ENCODE data around the gene ITGA1.
"Not testable (repeated sequence)": the region's sequence is repeated elsewhere in the genome, so short reads cannot be mapped to it uniquely, and the experiment has no call there.

The ITGA1 gene

GRCh38 chr5:52838326-52839015 lies 50.8 kb downstream of the ITGA1 start:
- ATAC-seq (ENCODE audit: low read depth) (no peak), DNase-seq (ENCODE audit: low spot score in 2 of 2) (no peak)
- Mint-ChIP-seq H3K4me1 (no peaks in the 10 kb centered on the region), H3K36me3 (no peaks in the 10 kb centered on the region), H3K27me3 (no peaks in the 10 kb centered on the region), H3K27ac (no peak overlapping the region), H3K9me3 (peaks cover 1% of the 10 kb centered on the region), H3K4me3 (no peak overlapping the region)

GRCh38 chr5:52839285-52839684 lies 51.6 kb downstream of the ITGA1 start:
- ATAC-seq (ENCODE audit: low read depth) (no peak), DNase-seq (ENCODE audit: low spot score in 2 of 2) (no peak)
- Mint-ChIP-seq H3K36me3 (no peaks in the 10 kb centered on the region), H3K27me3 (no peaks in the 10 kb centered on the region), H3K4me1 (no peaks in the 10 kb centered on the region), H3K27ac (no peak overlapping the region), H3K9me3 (peaks cover 1% of the 10 kb centered on the region), H3K4me3 (no peak overlapping the region)

DNA sequence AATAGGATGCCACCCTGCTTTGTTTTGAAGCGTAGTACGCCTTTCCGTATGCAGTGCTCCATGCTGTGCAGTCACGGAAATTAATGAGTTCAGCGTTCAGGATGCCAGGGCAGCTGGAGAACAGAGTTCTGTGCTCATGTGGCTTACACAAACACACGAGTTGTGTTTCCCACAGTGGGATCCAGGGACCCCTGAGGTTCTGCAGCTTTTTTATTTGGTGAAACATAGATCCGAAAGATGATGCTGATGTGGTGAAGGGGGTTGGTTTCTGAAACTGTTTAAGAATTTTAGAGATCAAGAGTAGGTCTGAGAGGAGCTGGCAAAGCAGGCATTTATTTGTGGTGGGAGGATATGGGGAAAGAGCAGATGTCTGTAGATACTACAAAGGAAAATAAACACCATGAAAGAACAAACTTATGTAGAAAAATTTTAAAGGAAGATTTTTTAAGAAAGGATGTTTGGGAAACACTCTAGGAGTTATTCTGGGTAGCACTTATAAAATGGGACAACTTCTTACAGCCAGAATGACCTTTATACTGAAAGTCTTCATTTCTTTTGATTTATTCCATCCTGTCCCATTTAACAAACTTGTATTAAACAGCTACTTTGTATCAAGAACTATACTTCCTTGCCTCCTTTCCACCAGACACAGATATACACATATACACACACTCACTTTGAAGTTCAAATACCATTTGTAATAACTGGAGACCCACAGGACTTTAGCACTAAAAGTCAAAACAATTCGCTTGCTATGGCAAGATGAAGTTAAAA lies 52.7 kb downstream of the ITGA1 start:
- no peaks in the 10 kb centered on the region for H3K4me1 Mint-ChIP-seq

GRCh38 chr5:52841114-52841513 lies 53.4 kb downstream of the ITGA1 start:
- Mint-ChIP-seq H3K36me3 (no peaks in the 10 kb centered on the region), H3K27me3 (no peaks in the 10 kb centered on the region), H3K9me3 (no peaks in the 10 kb centered on the region), H3K27ac (no peak overlapping the region), H3K4me3 (no peak overlapping the region), H3K4me1 (no peaks in the 10 kb centered on the region)
- DNase-seq (ENCODE audit: low spot score in 2 of 2): no peak
- ATAC-seq (ENCODE audit: low read depth): no peak

More for the DNA sequence above, 52.7 kb downstream of the ITGA1 start:
- H3K36me3 Mint-ChIP-seq: no peaks in the 10 kb centered on the region
- H3K4me3 Mint-ChIP-seq: no peak overlapping the region
- ATAC-seq (ENCODE audit: low read depth) (no peak), DNase-seq (ENCODE audit: low spot score in 2 of 2) (no peak)
- H3K27ac Mint-ChIP-seq: no peak overlapping the region
- no peaks in the 10 kb centered on the region for H3K27me3 Mint-ChIP-seq
- no peaks in the 10 kb centered on the region for H3K9me3 Mint-ChIP-seq

DNA sequence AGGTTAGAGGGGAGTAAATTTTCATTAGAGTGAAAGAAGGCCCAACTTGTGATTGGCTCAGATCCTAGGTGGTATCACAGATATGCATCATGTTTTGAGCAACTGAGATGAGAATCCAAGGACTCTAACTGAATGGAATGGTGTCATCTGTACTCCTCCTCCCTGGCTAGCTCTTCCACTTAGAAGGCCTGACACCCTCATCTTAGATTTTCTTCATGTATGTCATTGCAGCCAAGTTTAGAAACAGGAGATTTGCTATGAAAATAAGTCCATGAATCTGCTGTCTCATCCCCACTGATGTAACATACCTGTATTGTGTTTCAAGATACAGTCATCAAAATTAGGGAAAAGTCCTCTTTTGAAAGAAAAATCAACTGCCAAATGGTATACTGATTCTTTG lies 54.4 kb downstream of the ITGA1 start:
- DNase-seq (ENCODE audit: low spot score in 2 of 2): no peak
- no peaks in the 10 kb centered on the region for H3K36me3 Mint-ChIP-seq
- H3K4me1 Mint-ChIP-seq: no peaks in the 10 kb centered on the region
- H3K4me3 Mint-ChIP-seq: no peak overlapping the region
- no peak for ATAC-seq (ENCODE audit: low read depth)
- H3K27ac Mint-ChIP-seq: no peak overlapping the region
- no peaks in the 10 kb centered on the region for H3K27me3 Mint-ChIP-seq
- H3K9me3 Mint-ChIP-seq: no peaks in the 10 kb centered on the region

- no peaks in the 10 kb centered on the region for H3K9me3 Mint-ChIP-seq
- no peak overlapping the region for H3K4me3 Mint-ChIP-seq
- H3K4me1 Mint-ChIP-seq: no peaks in the 10 kb centered on the region
- DNase-seq (ENCODE audit: low spot score in 2 of 2): no peak
- no peak overlapping the region for H3K27ac Mint-ChIP-seq
- no peak for ATAC-seq (ENCODE audit: low read depth)
- H3K36me3 Mint-ChIP-seq: no peaks in the 10 kb centered on the region
- no peaks in the 10 kb centered on the region for H3K27me3 Mint-ChIP-seq
Measured at GRCh38 chr5:52844885-52845284, 57.2 kb downstream of the ITGA1 start.

GRCh38 chr5:52846182-52846842 lies 58.6 kb downstream of the ITGA1 start:
- Mint-ChIP-seq H3K36me3 (no peaks in the 10 kb centered on the region), H3K9me3 (no peaks in the 10 kb centered on the region), H3K4me3 (no peak overlapping the region), H3K27me3 (no peaks in the 10 kb centered on the region), H3K27ac (no peak overlapping the region), H3K4me1 (no peaks in the 10 kb centered on the region)
- ATAC-seq (ENCODE audit: low read depth): no peak
- no peak for DNase-seq (ENCODE audit: low spot score in 2 of 2)

- not testable (repeated sequence) for H3K27me3 Mint-ChIP-seq; H3K36me3 Mint-ChIP-seq; H3K4me3 Mint-ChIP-seq; H3K4me1 Mint-ChIP-seq; DNase-seq (ENCODE audit: low spot score in 2 of 2); ATAC-seq (ENCODE audit: low read depth); H3K27ac Mint-ChIP-seq; H3K9me3 Mint-ChIP-seq
Measured at GRCh38 chr5:52848688-52849087, 61.0 kb downstream of the ITGA1 start.

- Mint-ChIP-seq H3K9me3 (no peaks in the 10 kb centered on the region), H3K36me3 (no peaks in the 10 kb centered on the region), H3K27ac (no peak overlapping the region), H3K27me3 (peaks cover 1% of the 10 kb centered on the region), H3K4me3 (no peak overlapping the region), H3K4me1 (no peaks in the 10 kb centered on the region)
- ATAC-seq (ENCODE audit: low read depth): no peak
- DNase-seq (ENCODE audit: low spot score in 2 of 2): no peak
Measured at GRCh38 chr5:52849544-52849943, 61.8 kb downstream of the ITGA1 start.

DNA sequence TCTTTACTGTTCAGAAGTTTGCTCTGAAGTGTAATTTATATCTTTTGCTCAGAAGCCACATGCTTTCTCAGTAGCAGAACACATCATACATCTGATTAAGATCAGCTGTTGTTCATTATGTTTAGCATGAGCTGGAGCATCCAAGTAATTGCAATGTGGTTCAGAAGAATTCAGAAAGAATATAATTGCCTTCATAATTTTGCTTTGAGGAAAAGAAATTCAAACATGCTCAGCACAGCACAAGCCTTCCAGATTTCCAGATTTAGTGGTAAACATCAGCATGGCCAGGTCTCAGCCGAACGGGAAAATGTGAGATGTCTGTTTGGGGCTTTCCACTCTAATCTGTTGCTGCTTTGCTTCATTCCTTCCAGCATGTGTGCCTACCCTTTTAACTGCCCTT lies 65.9 kb downstream of the ITGA1 start:
- Mint-ChIP-seq H3K27me3 (peaks cover 1% of the 10 kb centered on the region), H3K4me1 (no peaks in the 10 kb centered on the region), H3K36me3 (no peaks in the 10 kb centered on the region), H3K9me3 (no peaks in the 10 kb centered on the region), H3K27ac (no peak overlapping the region), H3K4me3 (no peak overlapping the region)
- ATAC-seq (ENCODE audit: low read depth): no peak
- no peak for DNase-seq (ENCODE audit: low spot score in 2 of 2)

DNA sequence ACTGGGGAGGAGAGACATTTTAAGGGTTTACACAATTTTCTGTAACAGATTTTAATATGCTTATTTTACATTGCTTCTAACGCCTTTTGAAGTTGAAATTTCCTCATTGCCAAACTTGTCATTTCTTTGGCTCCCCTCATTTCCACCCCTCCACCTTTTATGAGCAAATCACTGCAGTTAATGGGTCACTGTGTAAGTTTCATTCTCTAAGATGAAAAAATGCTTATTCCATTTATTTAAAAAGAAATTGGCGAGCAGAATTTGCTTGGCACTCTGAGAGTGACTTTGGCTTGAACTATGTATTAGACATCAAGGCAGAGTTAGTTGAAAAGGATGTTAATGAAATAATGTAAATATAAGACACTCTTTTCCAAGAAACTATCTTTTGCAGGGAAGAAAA lies 66.6 kb downstream of the ITGA1 start:
- no peak for DNase-seq (ENCODE audit: low spot score in 2 of 2)
- no peaks in the 10 kb centered on the region for H3K9me3 Mint-ChIP-seq
- no peak overlapping the region for H3K4me3 Mint-ChIP-seq
- ATAC-seq (ENCODE audit: low read depth): no peak
- peaks cover 1% of the 10 kb centered on the region for H3K27me3 Mint-ChIP-seq
- no peaks in the 10 kb centered on the region for H3K36me3 Mint-ChIP-seq
- H3K27ac Mint-ChIP-seq: no peak overlapping the region
- H3K4me1 Mint-ChIP-seq: no peaks in the 10 kb centered on the region

- Mint-ChIP-seq H3K27me3 (peaks cover 1% of the 10 kb centered on the region), H3K27ac (no peak overlapping the region), H3K9me3 (no peaks in the 10 kb centered on the region), H3K36me3 (no peaks in the 10 kb centered on the region), H3K4me3 (no peak overlapping the region), H3K4me1 (no peaks in the 10 kb centered on the region)
- no peak for DNase-seq (ENCODE audit: low spot score in 2 of 2)
- no peak for ATAC-seq (ENCODE audit: low read depth)
Measured at GRCh38 chr5:52854949-52855348, 67.2 kb downstream of the ITGA1 start.

- Mint-ChIP-seq H3K27ac (no peak overlapping the region), H3K27me3 (peaks cover 1% of the 10 kb centered on the region), H3K36me3 (no peaks in the 10 kb centered on the region), H3K4me3 (no peak overlapping the region), H3K4me1 (no peaks in the 10 kb centered on the region), H3K9me3 (no peaks in the 10 kb centered on the region)
- ATAC-seq (ENCODE audit: low read depth) (no peak), DNase-seq (ENCODE audit: low spot score in 2 of 2) (no peak)
Measured at GRCh38 chr5:52856564-52856963, 68.8 kb downstream of the ITGA1 start.

DNA sequence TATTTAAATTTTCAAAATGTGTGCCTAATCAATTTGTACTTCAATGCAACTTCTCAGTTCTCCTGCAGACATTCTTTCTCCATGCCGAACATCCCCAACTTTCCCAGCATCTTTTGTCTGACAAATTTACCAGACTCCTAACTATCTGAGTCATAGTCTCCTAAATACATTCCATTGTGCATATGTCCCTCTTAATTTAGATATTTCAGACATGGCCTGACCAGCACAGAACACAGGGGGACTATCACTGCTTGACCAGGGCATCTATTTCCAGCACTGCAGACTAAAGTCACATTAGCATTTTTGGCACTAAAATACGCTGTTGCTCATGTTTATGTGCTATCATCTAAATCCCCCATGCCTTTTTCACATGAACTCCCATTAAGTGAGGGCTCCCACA lies 71.9 kb downstream of the ITGA1 start:
- Mint-ChIP-seq H3K27me3 (no peaks in the 10 kb centered on the region), H3K4me3 (no peak overlapping the region), H3K36me3 (no peaks in the 10 kb centered on the region), H3K9me3 (no peaks in the 10 kb centered on the region), H3K27ac (no peak overlapping the region), H3K4me1 (no peaks in the 10 kb centered on the region)
- no peak for ATAC-seq (ENCODE audit: low read depth)
- no peak for DNase-seq (ENCODE audit: low spot score in 2 of 2)

All from memory B cell (primary cell).